ENCODE data around the gene MRPS34.

Gene MRPS34

DNA sequence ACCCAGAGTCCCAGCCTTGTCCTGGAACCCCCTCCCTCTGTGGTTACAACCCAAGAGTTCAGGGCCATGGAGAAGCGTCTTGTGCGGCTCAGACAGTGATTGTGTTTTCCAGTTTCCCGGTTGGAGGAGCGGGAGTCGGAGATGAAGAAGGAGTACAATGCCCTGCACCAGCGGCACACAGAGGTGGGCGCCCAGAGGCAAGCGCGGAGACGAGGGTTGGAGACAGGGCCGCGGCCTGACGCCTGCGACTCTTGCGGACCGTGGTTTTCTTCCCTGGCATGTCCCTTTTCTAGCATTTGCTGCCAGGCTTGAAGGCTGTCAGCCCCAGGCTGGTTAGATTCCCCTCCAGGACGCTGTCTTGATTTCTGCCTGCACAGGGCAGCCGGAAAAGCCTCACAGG, 43.9 kb downstream of the MRPS34 start:
- Mint-ChIP-seq H3K4me1 (no peaks in the 10 kb centered on the region), H3K9me3 (no peaks in the 10 kb centered on the region), H3K27me3 (ENCODE audit: low read depth) (no peaks in the 10 kb centered on the region), H3K4me3 (no peak overlapping the region), H3K36me3 (ENCODE audit: low read depth) (peaks cover 36% of the 10 kb centered on the region), H3K27ac (no peak overlapping the region)
- no peak for TF ChIP-seq CTCF (IDR thresholded peaks at IDR 0.05; ENCODE audit: unreplicated experiment in 3 of 3)

- Mint-ChIP-seq H3K27me3 (ENCODE audit: low read depth) (no peaks in the 10 kb centered on the region), H3K4me1 (peaks cover 6% of the 10 kb centered on the region), H3K36me3 (ENCODE audit: low read depth) (peaks cover 31% of the 10 kb centered on the region), H3K27ac (no peak overlapping the region), H3K9me3 (no peaks in the 10 kb centered on the region), H3K4me3 (no peak overlapping the region)
- TF ChIP-seq CTCF (IDR thresholded peaks at IDR 0.05; ENCODE audit: unreplicated experiment in 3 of 3), result no peak
These were observed 45.0 kb downstream of the MRPS34 start for GRCh38 chr16:1727651-1728624.

- Mint-ChIP-seq H3K4me1 (peaks cover 11% of the 10 kb centered on the region), H3K27me3 (ENCODE audit: low read depth) (no peaks in the 10 kb centered on the region), H3K27ac (no peak overlapping the region), H3K9me3 (no peaks in the 10 kb centered on the region), H3K4me3 (no peak overlapping the region), H3K36me3 (ENCODE audit: low read depth) (peaks cover 24% of the 10 kb centered on the region)
- TF ChIP-seq CTCF (IDR thresholded peaks at IDR 0.05; ENCODE audit: unreplicated experiment in 3 of 3), result no peak
These were observed 46.1 kb downstream of the MRPS34 start for GRCh38 chr16:1726661-1727502.

GRCh38 chr16:1724491-1724890, 48.4 kb downstream of the MRPS34 start:
- Mint-ChIP-seq H3K9me3 (no peaks in the 10 kb centered on the region), H3K36me3 (ENCODE audit: low read depth) (peaks cover 26% of the 10 kb centered on the region), H3K4me3 (no peak overlapping the region), H3K27ac (no peak overlapping the region), H3K27me3 (ENCODE audit: low read depth) (no peaks in the 10 kb centered on the region), H3K4me1 (peaks cover 11% of the 10 kb centered on the region)
- no peak for TF ChIP-seq CTCF (IDR thresholded peaks at IDR 0.05; ENCODE audit: unreplicated experiment in 3 of 3)

DNA sequence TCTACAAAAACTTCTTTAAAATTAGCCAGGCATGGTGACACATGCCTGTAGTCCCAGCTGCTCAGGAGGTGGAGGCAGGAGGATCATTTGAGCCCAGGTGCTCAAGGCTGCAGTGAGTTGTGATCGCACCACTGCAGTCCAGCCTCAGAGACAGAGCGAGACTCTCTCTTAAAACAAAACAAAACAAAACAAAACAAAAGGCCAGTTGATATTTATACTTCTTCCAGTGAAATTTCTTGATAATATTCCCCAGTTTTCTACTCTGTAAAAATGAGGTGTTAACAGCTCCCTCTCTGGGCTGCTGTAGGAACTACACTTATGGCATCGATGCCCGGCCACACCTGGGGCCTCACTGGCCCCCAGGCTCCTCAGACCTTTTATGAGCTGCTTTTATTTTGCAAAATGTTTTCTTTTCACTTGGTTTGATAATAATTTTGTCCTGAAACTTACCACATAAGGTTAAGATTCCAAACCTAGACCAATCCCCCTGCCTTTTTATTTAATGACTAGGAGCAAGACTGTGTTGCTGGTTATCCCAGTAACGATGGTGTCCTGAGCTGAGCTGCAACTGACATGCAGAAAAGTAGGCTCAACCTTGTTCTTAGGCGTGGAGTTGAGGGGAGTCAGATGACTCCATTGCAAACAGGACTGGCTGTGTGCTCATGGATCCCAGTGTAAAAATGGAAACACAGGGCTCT, 49.3 kb downstream of the MRPS34 start:
- TF ChIP-seq CTCF (IDR thresholded peaks at IDR 0.05; ENCODE audit: unreplicated experiment in 3 of 3), result peak; percentile 70 to 77 (median 70)
- Mint-ChIP-seq H3K4me3 (no peak overlapping the region), H3K9me3 (no peaks in the 10 kb centered on the region), H3K36me3 (ENCODE audit: low read depth) (peaks cover 18% of the 10 kb centered on the region), H3K27ac (peak overlapping the region in 2 of 3 experiments; percentile 26 to 33), H3K4me1 (peaks cover 11% of the 10 kb centered on the region), H3K27me3 (ENCODE audit: low read depth) (no peaks in the 10 kb centered on the region)

Measured in nephron (organoid).